OCI-LY3 (cell line): ENCODE results near the gene DDX51.

Source experiments
- H2AFZ ChIP-seq: fragments of 200-600, 300-600 bp; shearing (Covaris generic); 2 replicates; pipeline ENCODE4 v1.6.0; 2014; ENCODE audit warnings: antibody characterized with exemption, low read depth, low read length
- H3K27ac ChIP-seq: fragments of 200-600, 300-600 bp; sonication (generic); 2 replicates; pipeline ENCODE4 v1.5.1; 2014; ENCODE audit warnings: mild to moderate bottlenecking, low read length, moderate library complexity, mixed read lengths
- H3K27me3 ChIP-seq: fragments of 200-600, 300-600 bp; sonication (generic); 2 replicates; pipeline ENCODE4 v1.6.1; 2014; ENCODE audit warnings: low read depth, low read length, mixed read lengths
- H3K36me3 ChIP-seq: fragments of 200-600, 300-600 bp; sonication (generic); replicated peaks from 2 replicates; pipeline ENCODE3; 2014; ENCODE audit warnings: low read depth, low read length, mixed read lengths
- H3K4me1 ChIP-seq: fragments of 300-600, 200-600 bp; sonication (generic); 2 replicates; pipeline ENCODE4 v1.6.1; 2014; ENCODE audit warnings: low read length, mixed read lengths
- H3K4me2 ChIP-seq: fragments of 200-600, 300-600 bp; sonication (generic); 2 replicates; pipeline ENCODE4 v1.6.1; 2014; ENCODE audit warnings: low read length, mixed read lengths
- H3K4me3 ChIP-seq: fragments of 300-600, 200-600 bp; sonication (generic); 2 replicates; pipeline ENCODE4 v1.5.1; 2014; ENCODE audit warnings: antibody characterized with exemption, mild to moderate bottlenecking, low read length, moderate library complexity
- H3K79me2 ChIP-seq: fragments of 300-600, 200-600 bp; shearing (Covaris generic); 2 replicates; pipeline ENCODE4 v1.6.1; 2014; ENCODE audit warnings: mild to moderate bottlenecking, low read length, mixed read lengths
- H3K9ac ChIP-seq: fragments of 300-600, 200-600 bp; shearing (Covaris generic); 2 replicates; pipeline ENCODE4 v1.6.0; 2014; ENCODE audit warnings: mild to moderate bottlenecking, low read length, moderate library complexity
- H3K9me3 ChIP-seq: fragments of 200-600, 300-600 bp; shearing (Covaris generic); 2 replicates; pipeline ENCODE4 v1.6.1; 2014; ENCODE audit warnings: low read length, mixed read lengths; ENCODE audit not compliant: insufficient read depth
- H4K20me1 ChIP-seq: fragments of 200-600, 300-600 bp; sonication (generic); 2 replicates; pipeline ENCODE4 v1.6.1; 2016; ENCODE audit warnings: low read length, mixed read lengths; ENCODE audit not compliant: insufficient read depth
- CTCF ChIP-seq: fragments of 200-600, 300-600 bp; sonication (generic); IDR thresholded peaks from 2 replicates; pipeline ENCODE4 v1.5.1; 2014; ENCODE audit warnings: antibody characterized with exemption, low read length, low read depth
- EZH2phosphoT487 ChIP-seq: fragments of 200-600 bp; shearing (Covaris generic); IDR thresholded peaks from 2 replicates; pipeline ENCODE4 v1.6.1; 2018; ENCODE audit warnings: antibody characterized with exemption, mixed run types, low read depth

DDX51 gene

GRCh38 chr12:132130690-132131089 is 13.4 kb downstream of the DDX51 start:
- Histone ChIP-seq H3K36me3 (peaks cover 33% of the 10 kb centered on the region), H3K27me3 (no peaks in the 10 kb centered on the region), H3K9ac (no peak overlapping the region), H2AFZ (no peak overlapping the region), H3K9me3 (no peaks in the 10 kb centered on the region), H3K4me3 (no peak overlapping the region), H3K79me2 (no peaks in the 10 kb centered on the region), H3K4me1 (no peaks in the 10 kb centered on the region), H3K4me2 (no peak overlapping the region), H3K27ac (no peak overlapping the region), H4K20me1 (no peaks in the 10 kb centered on the region)
- no peak for TF ChIP-seq EZH2phosphoT487
- no peak for TF ChIP-seq CTCF

GRCh38 chr12:132129007-132129406 is 15.1 kb downstream of the DDX51 start:
- Histone ChIP-seq H3K27ac (no peak overlapping the region), H2AFZ (no peak overlapping the region), H3K9ac (no peak overlapping the region), H3K4me3 (no peak overlapping the region), H3K4me2 (no peak overlapping the region), H4K20me1 (no peaks in the 10 kb centered on the region), H3K27me3 (no peaks in the 10 kb centered on the region), H3K4me1 (no peaks in the 10 kb centered on the region), H3K36me3 (peaks cover 36% of the 10 kb centered on the region), H3K79me2 (no peaks in the 10 kb centered on the region), H3K9me3 (no peaks in the 10 kb centered on the region)
- no peak for TF ChIP-seq EZH2phosphoT487
- no peak for TF ChIP-seq CTCF

- H2AFZ ChIP-seq: no peak overlapping the region
- peaks cover 39% of the 10 kb centered on the region for H3K36me3 ChIP-seq
- no peak overlapping the region for H3K4me3 ChIP-seq
- H3K9me3 ChIP-seq: no peaks in the 10 kb centered on the region
- TF ChIP-seq CTCF: no peak
- no peak for TF ChIP-seq EZH2phosphoT487
- H3K27me3 ChIP-seq: no peaks in the 10 kb centered on the region
- H3K9ac ChIP-seq: no peak overlapping the region
- H3K27ac ChIP-seq: no peak overlapping the region
- no peak overlapping the region for H3K4me2 ChIP-seq
- no peaks in the 10 kb centered on the region for H3K79me2 ChIP-seq
- no peaks in the 10 kb centered on the region for H4K20me1 ChIP-seq
- H3K4me1 ChIP-seq: no peaks in the 10 kb centered on the region
These were observed 17.1 kb downstream of the DDX51 start for GRCh38 chr12:132127041-132127440.

- peaks cover 43% of the 10 kb centered on the region for H3K36me3 ChIP-seq
- no peaks in the 10 kb centered on the region for H3K9me3 ChIP-seq
- no peak for TF ChIP-seq CTCF
- no peak for TF ChIP-seq EZH2phosphoT487
These were observed 18.4 kb downstream of the DDX51 start for GRCh38 chr12:132125736-132126135.

More at GRCh38 chr12:132125736-132126135, 18.4 kb downstream of the DDX51 start:
- H3K4me3 ChIP-seq: no peak overlapping the region
- no peak overlapping the region for H2AFZ ChIP-seq
- no peak overlapping the region for H3K27ac ChIP-seq
- no peaks in the 10 kb centered on the region for H3K79me2 ChIP-seq
- no peaks in the 10 kb centered on the region for H3K27me3 ChIP-seq
- H3K9ac ChIP-seq: no peak overlapping the region
- H3K4me1 ChIP-seq: no peaks in the 10 kb centered on the region
- no peak overlapping the region for H3K4me2 ChIP-seq
- H4K20me1 ChIP-seq: no peaks in the 10 kb centered on the region
